ENCODE results near the gene ACAD10.

DNA sequence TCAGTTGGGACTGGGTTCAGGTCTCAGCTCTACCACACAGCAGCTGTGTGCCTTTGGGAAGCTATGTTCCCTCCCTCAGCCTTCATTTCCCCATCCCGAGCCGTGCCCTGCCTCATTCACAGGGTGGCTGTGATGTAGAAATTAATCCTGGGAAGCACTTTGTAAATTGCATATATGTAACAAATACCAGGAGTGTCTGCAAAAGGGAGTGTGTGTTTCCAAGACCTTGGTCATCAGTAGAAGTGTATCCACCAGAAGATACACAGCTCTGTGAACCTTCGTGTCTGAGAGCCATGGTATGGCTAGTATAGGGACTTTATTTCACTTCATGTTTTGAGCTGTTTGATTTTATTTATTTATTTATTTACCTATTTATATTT is 107.0 kb downstream of the ACAD10 start:
- TF ChIP-seq EZH2 (IDR thresholded peaks at IDR 0.05): no peak
- TF ChIP-seq POLR2AphosphoS5 (IDR thresholded peaks at IDR 0.05; ENCODE audit: low read depth, low read length): no peak
- TF ChIP-seq, protein P1, sequence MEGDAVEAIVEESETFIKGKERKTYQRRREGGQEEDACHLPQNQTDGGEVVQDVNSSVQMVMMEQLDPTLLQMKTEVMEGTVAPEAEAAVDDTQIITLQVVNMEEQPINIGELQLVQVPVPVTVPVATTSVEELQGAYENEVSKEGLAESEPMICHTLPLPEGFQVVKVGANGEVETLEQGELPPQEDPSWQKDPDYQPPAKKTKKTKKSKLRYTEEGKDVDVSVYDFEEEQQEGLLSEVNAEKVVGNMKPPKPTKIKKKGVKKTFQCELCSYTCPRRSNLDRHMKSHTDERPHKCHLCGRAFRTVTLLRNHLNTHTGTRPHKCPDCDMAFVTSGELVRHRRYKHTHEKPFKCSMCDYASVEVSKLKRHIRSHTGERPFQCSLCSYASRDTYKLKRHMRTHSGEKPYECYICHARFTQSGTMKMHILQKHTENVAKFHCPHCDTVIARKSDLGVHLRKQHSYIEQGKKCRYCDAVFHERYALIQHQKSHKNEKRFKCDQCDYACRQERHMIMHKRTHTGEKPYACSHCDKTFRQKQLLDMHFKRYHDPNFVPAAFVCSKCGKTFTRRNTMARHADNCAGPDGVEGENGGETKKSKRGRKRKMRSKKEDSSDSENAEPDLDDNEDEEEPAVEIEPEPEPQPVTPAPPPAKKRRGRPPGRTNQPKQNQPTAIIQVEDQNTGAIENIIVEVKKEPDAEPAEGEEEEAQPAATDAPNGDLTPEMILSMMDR (IDR thresholded peaks at IDR 0.05 in 2 of 3, conservative IDR thresholded peaks at IDR 0.05 in 1 of 3; ENCODE audit: borderline replicate concordance in 1 of 3, insufficient read depth in 1 of 3, low read depth in 2 of 3, low read length in 2 of 3): no peak
- no peak for TF ChIP-seq EGR1 (IDR thresholded peaks at IDR 0.05; ENCODE audit: low read depth)
- TF ChIP-seq EZH2phosphoT487 (IDR thresholded peaks at IDR 0.05; ENCODE audit: borderline replicate concordance): no peak
- TF ChIP-seq, protein P2, sequence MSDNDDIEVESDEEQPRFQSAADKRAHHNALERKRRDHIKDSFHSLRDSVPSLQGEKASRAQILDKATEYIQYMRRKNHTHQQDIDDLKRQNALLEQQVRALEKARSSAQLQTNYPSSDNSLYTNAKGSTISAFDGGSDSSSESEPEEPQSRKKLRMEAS (IDR thresholded peaks at IDR 0.05): no peak
- TF ChIP-seq, protein P3, sequence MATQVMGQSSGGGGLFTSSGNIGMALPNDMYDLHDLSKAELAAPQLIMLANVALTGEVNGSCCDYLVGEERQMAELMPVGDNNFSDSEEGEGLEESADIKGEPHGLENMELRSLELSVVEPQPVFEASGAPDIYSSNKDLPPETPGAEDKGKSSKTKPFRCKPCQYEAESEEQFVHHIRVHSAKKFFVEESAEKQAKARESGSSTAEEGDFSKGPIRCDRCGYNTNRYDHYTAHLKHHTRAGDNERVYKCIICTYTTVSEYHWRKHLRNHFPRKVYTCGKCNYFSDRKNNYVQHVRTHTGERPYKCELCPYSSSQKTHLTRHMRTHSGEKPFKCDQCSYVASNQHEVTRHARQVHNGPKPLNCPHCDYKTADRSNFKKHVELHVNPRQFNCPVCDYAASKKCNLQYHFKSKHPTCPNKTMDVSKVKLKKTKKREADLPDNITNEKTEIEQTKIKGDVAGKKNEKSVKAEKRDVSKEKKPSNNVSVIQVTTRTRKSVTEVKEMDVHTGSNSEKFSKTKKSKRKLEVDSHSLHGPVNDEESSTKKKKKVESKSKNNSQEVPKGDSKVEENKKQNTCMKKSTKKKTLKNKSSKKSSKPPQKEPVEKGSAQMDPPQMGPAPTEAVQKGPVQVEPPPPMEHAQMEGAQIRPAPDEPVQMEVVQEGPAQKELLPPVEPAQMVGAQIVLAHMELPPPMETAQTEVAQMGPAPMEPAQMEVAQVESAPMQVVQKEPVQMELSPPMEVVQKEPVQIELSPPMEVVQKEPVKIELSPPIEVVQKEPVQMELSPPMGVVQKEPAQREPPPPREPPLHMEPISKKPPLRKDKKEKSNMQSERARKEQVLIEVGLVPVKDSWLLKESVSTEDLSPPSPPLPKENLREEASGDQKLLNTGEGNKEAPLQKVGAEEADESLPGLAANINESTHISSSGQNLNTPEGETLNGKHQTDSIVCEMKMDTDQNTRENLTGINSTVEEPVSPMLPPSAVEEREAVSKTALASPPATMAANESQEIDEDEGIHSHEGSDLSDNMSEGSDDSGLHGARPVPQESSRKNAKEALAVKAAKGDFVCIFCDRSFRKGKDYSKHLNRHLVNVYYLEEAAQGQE (IDR thresholded peaks at IDR 0.05; ENCODE audit: low read depth): no peak

Data from HCT116 (cell line).